A172 (cell line): ENCODE data around the gene ATP10B. TPM values are rescaled to one million over a fixed set of nuclear protein-coding genes. Genes with fewer than 3 reads are reported as not detected.
"Not testable (repeated sequence)": the region's sequence is repeated elsewhere in the genome, so short reads cannot be mapped to it uniquely, and the experiment has no call there.

Source experiments
- DNase-seq: peaks from one replicate; pipeline ENCODE4 v3.0.0-alpha.2; 2015; ENCODE audit warnings: low spot score
- total RNA-seq: library from RNA; depleted of rRNA; stranded (reverse); fragments of >200 nt; shearing (Covaris generic); gene quantifications from 2 replicates; pipeline ENCODE4 v1.2.3, GENCODE V29; 2014

Gene ATP10B
- total RNA-seq, 1 experiment from 2014 or later, result not detected

GRCh38 chr5:160757194-160757593 lies 94.8 kb downstream of the ATP10B start:
- no peak for DNase-seq

GRCh38 chr5:160750938-160751657 lies 100.9 kb downstream of the ATP10B start:
- DNase-seq, result no peak

GRCh38 chr5:160749682-160750081 lies 102.3 kb downstream of the ATP10B start:
- no peak for DNase-seq

- no peak for DNase-seq
Observed at GRCh38 chr5:160749026-160749425, 103.0 kb downstream of the ATP10B start.

- DNase-seq, result no peak
Observed at GRCh38 chr5:160747987-160748386, 104.0 kb downstream of the ATP10B start.

GRCh38 chr5:160747559-160747958 lies 104.5 kb downstream of the ATP10B start:
- DNase-seq, result no peak

GRCh38 chr5:160744268-160745101 lies 107.5 kb downstream of the ATP10B start:
- no peak for DNase-seq

GRCh38 chr5:160743027-160743426 lies 109.0 kb downstream of the ATP10B start:
- no peak for DNase-seq

GRCh38 chr5:160742446-160742845 lies 109.6 kb downstream of the ATP10B start:
- DNase-seq, result no peak

GRCh38 chr5:160727296-160727997 lies 124.6 kb downstream of the ATP10B start:
- DNase-seq, result no peak

GRCh38 chr5:160726721-160727120 lies 125.3 kb downstream of the ATP10B start:
- DNase-seq, result no peak

GRCh38 chr5:160720822-160721221 lies 131.2 kb downstream of the ATP10B start:
- DNase-seq, result no peak

- DNase-seq, result not testable (repeated sequence)
Observed at GRCh38 chr5:160715508-160715907, 136.5 kb downstream of the ATP10B start.

- DNase-seq, result no peak
Observed at GRCh38 chr5:160703547-160704189, 148.3 kb downstream of the ATP10B start.

- no peak for DNase-seq
Observed at GRCh38 chr5:160702934-160703333, 149.1 kb downstream of the ATP10B start.

- no peak for DNase-seq
Observed at GRCh38 chr5:160702311-160702803, 149.7 kb downstream of the ATP10B start.

GRCh38 chr5:160701403-160701802 lies 150.6 kb downstream of the ATP10B start:
- DNase-seq, result no peak

- no peak for DNase-seq
Observed at GRCh38 chr5:160699301-160699700, 152.7 kb downstream of the ATP10B start.

- DNase-seq, result no peak
Observed at GRCh38 chr5:160697281-160697680, 154.7 kb downstream of the ATP10B start.

GRCh38 chr5:160694896-160695295 lies 157.1 kb downstream of the ATP10B start:
- no peak for DNase-seq

GRCh38 chr5:160693831-160694465 lies 158.1 kb downstream of the ATP10B start:
- DNase-seq, result no peak
